ENCODE results near the gene SCUBE3.

GRCh38 chr6:35216851-35217811 is 3.4 kb downstream of the SCUBE3 start:
- TF ChIP-seq CTCF (IDR thresholded peaks at IDR 0.05) = no peak
- TF ChIP-seq POLR2A (IDR thresholded peaks at IDR 0.05) = no peak
